Activated naive CD4-positive, alpha-beta T cell treated with anti-CD3 and anti-CD28 coated beads, Interleukin-2, amount 10 ng/mL, durations not matched to agents 7 days and 5 days (primary cell): ENCODE data around the gene KBTBD13.
"Not testable (repeated sequence)": the region's sequence is repeated elsewhere in the genome, so short reads cannot be mapped to it uniquely, and the experiment has no call there.

Experiments
- CTCF ChIA-PET: fragments of 350-600 bp; sonication (Branson Sonifier 250); formaldehyde crosslinking; loops from one replicate; lab custom pipeline; 2021; ENCODE audit warnings: antibody characterized with exemption; lab: Charles Lee
- DNase-seq: peaks from one replicate; pipeline ENCODE4 v3.0.0-alpha.2; 2020
- H3K27ac Mint-ChIP-seq: one replicate; pipeline ENCODE4 v1.8.0; 2021; ENCODE audit warnings: mild to moderate bottlenecking, moderate library complexity, mixed read lengths
- H3K27me3 Mint-ChIP-seq: one replicate; pipeline ENCODE4 v1.8.0; 2021; ENCODE audit warnings: mild to moderate bottlenecking, mixed read lengths
- H3K36me3 Mint-ChIP-seq: one replicate; pipeline ENCODE4 v1.8.0; 2021; ENCODE audit warnings: mixed read lengths
- H3K4me1 Mint-ChIP-seq: one replicate; pipeline ENCODE4 v1.8.0; 2021; ENCODE audit warnings: mixed read lengths
- H3K4me3 Mint-ChIP-seq: one replicate; pipeline ENCODE4 v1.8.0; 2021; ENCODE audit warnings: mild to moderate bottlenecking, moderate library complexity, mixed read lengths
- H3K9me3 Mint-ChIP-seq: one replicate; pipeline ENCODE4 v1.8.0; 2021; ENCODE audit warnings: mixed read lengths

Gene KBTBD13

GRCh38 chr15:65092911-65093792 is 16.6 kb downstream of the KBTBD13 start:
- H3K27me3 Mint-ChIP-seq = no peaks in the 10 kb centered on the region
- H3K4me3 Mint-ChIP-seq = no peak overlapping the region
- no peaks in the 10 kb centered on the region for H3K36me3 Mint-ChIP-seq
- CTCF ChIA-PET = no interaction called here
- H3K9me3 Mint-ChIP-seq = no peaks in the 10 kb centered on the region
- H3K27ac Mint-ChIP-seq = no peak overlapping the region
- DNase-seq = no peak
- H3K4me1 Mint-ChIP-seq = no peaks in the 10 kb centered on the region

GRCh38 chr15:65093793-65094170 is 17.2 kb downstream of the KBTBD13 start:
- H3K27ac Mint-ChIP-seq, H3K9me3 Mint-ChIP-seq, H3K36me3 Mint-ChIP-seq, H3K4me1 Mint-ChIP-seq, DNase-seq, H3K27me3 Mint-ChIP-seq, CTCF ChIA-PET, H3K4me3 Mint-ChIP-seq: not testable (repeated sequence)

- Mint-ChIP-seq H3K27me3 (no peaks in the 10 kb centered on the region), H3K4me1 (no peaks in the 10 kb centered on the region), H3K4me3 (no peak overlapping the region), H3K36me3 (peaks cover 3% of the 10 kb centered on the region), H3K9me3 (no peaks in the 10 kb centered on the region), H3K27ac (no peak overlapping the region)
- CTCF ChIA-PET = no interaction called here
- DNase-seq = no peak
Measured at GRCh38 chr15:65094294-65094995, 17.9 kb downstream of the KBTBD13 start.

GRCh38 chr15:65095011-65095746 is 18.6 kb downstream of the KBTBD13 start:
- no peak for DNase-seq
- H3K27ac Mint-ChIP-seq = no peak overlapping the region
- H3K9me3 Mint-ChIP-seq = no peaks in the 10 kb centered on the region
- peaks cover 3% of the 10 kb centered on the region for H3K36me3 Mint-ChIP-seq
- H3K4me1 Mint-ChIP-seq = no peaks in the 10 kb centered on the region
- no peaks in the 10 kb centered on the region for H3K27me3 Mint-ChIP-seq
- CTCF ChIA-PET = interaction anchor here (1.1 kb wide), 1 partner anchor 8 kb away, joined by 4 read pairs; no protein-coding TSS in a partner anchor
- no peak overlapping the region for H3K4me3 Mint-ChIP-seq

GRCh38 chr15:65095747-65096104 is 19.2 kb downstream of the KBTBD13 start:
- Mint-ChIP-seq H3K4me3 (no peak overlapping the region), H3K4me1 (no peaks in the 10 kb centered on the region), H3K36me3 (peaks cover 3% of the 10 kb centered on the region), H3K27me3 (no peaks in the 10 kb centered on the region), H3K9me3 (no peaks in the 10 kb centered on the region), H3K27ac (no peak overlapping the region)
- CTCF ChIA-PET = interaction anchor here (1.1 kb wide), 1 partner anchor 9 kb away, joined by 4 read pairs; no protein-coding TSS in a partner anchor
- DNase-seq = no peak

- no peak for DNase-seq
- Mint-ChIP-seq H3K9me3 (no peaks in the 10 kb centered on the region), H3K4me3 (no peak overlapping the region), H3K27me3 (no peaks in the 10 kb centered on the region), H3K36me3 (peaks cover 8% of the 10 kb centered on the region), H3K27ac (no peak overlapping the region), H3K4me1 (no peaks in the 10 kb centered on the region)
- CTCF ChIA-PET = interaction anchor here (0.7 kb wide), 1 partner anchor 112 kb away, joined by 3 read pairs; no protein-coding TSS in a partner anchor
Measured at GRCh38 chr15:65096481-65097385, 20.2 kb downstream of the KBTBD13 start.

- no peak overlapping the region for H3K4me3 Mint-ChIP-seq
- no peaks in the 10 kb centered on the region for H3K9me3 Mint-ChIP-seq
- CTCF ChIA-PET = no interaction called here
- no peak for DNase-seq
- no peak overlapping the region for H3K27ac Mint-ChIP-seq
- no peaks in the 10 kb centered on the region for H3K27me3 Mint-ChIP-seq
- peaks cover 9% of the 10 kb centered on the region for H3K36me3 Mint-ChIP-seq
- no peaks in the 10 kb centered on the region for H3K4me1 Mint-ChIP-seq
Measured at GRCh38 chr15:65097651-65098263, 21.2 kb downstream of the KBTBD13 start.

GRCh38 chr15:65099336-65099735 is 22.8 kb downstream of the KBTBD13 start:
- H3K27ac Mint-ChIP-seq = no peak overlapping the region
- no peaks in the 10 kb centered on the region for H3K4me1 Mint-ChIP-seq
- H3K36me3 Mint-ChIP-seq = peaks cover 9% of the 10 kb centered on the region

GRCh38 chr15:65099801-65100200 is 23.3 kb downstream of the KBTBD13 start:
- H3K27me3 Mint-ChIP-seq, DNase-seq, CTCF ChIA-PET, H3K27ac Mint-ChIP-seq, H3K4me3 Mint-ChIP-seq, H3K36me3 Mint-ChIP-seq, H3K4me1 Mint-ChIP-seq, H3K9me3 Mint-ChIP-seq: not testable (repeated sequence)

More at GRCh38 chr15:65099336-65099735, 22.8 kb downstream of the KBTBD13 start:
- Mint-ChIP-seq H3K4me3 (no peak overlapping the region), H3K9me3 (no peaks in the 10 kb centered on the region), H3K27me3 (no peaks in the 10 kb centered on the region)
- DNase-seq = no peak
- CTCF ChIA-PET = no interaction called here

GRCh38 chr15:65100442-65100841 is 23.9 kb downstream of the KBTBD13 start:
- CTCF ChIA-PET = interaction anchor here (1.0 to 2.1 kb wide), 2 partner anchors 11 to 46 kb away, joined by 3 to 27 read pairs; no protein-coding TSS in a partner anchor
- no peaks in the 10 kb centered on the region for H3K4me1 Mint-ChIP-seq
- no peak overlapping the region for H3K4me3 Mint-ChIP-seq
- no peaks in the 10 kb centered on the region for H3K9me3 Mint-ChIP-seq
- DNase-seq = no peak
- peaks cover 10% of the 10 kb centered on the region for H3K36me3 Mint-ChIP-seq
- no peak overlapping the region for H3K27ac Mint-ChIP-seq
- no peaks in the 10 kb centered on the region for H3K27me3 Mint-ChIP-seq

- Mint-ChIP-seq H3K36me3 (peaks cover 12% of the 10 kb centered on the region), H3K4me1 (no peaks in the 10 kb centered on the region), H3K27ac (no peak overlapping the region), H3K4me3 (no peak overlapping the region), H3K9me3 (no peaks in the 10 kb centered on the region), H3K27me3 (no peaks in the 10 kb centered on the region)
- peak; percentile 67 for DNase-seq
- CTCF ChIA-PET = interaction anchor here (0.7 to 2.1 kb wide), 15 partner anchors 9 to 120 kb away, joined by 3 to 27 read pairs (median 3); no protein-coding TSS in a partner anchor
Measured at GRCh38 chr15:65101411-65101890, 24.9 kb downstream of the KBTBD13 start.

GRCh38 chr15:65101891-65102708 is 25.6 kb downstream of the KBTBD13 start:
- no peaks in the 10 kb centered on the region for H3K9me3 Mint-ChIP-seq

More at GRCh38 chr15:65101891-65102708, 25.6 kb downstream of the KBTBD13 start:
- Mint-ChIP-seq H3K27me3 (no peaks in the 10 kb centered on the region), H3K4me3 (no peak overlapping the region), H3K4me1 (no peaks in the 10 kb centered on the region), H3K27ac (no peak overlapping the region), H3K36me3 (peaks cover 14% of the 10 kb centered on the region)
- no peak for DNase-seq
- CTCF ChIA-PET = interaction anchor here (0.7 to 2.1 kb wide), 16 partner anchors 8 to 121 kb away, joined by 3 to 27 read pairs (median 3); no protein-coding TSS in a partner anchor
